Measurements from ENCODE around the gene ATL1.

GRCh38 chr14:50598765-50599164 lies 38.8 kb downstream of the ATL1 start:
- TF ChIP-seq CTCF (conservative IDR thresholded peaks at IDR 0.05) (no peak), ZFX (IDR thresholded peaks at IDR 0.05) (no peak)

All from C4-2B (cell line).